Endothelial cell of umbilical vein (primary cell): ENCODE measurements around the gene CTIF. TPM values are rescaled to one million over a fixed set of nuclear protein-coding genes. Genes with fewer than 3 reads are reported as not detected.

Experiments
- BruUV-seq: library from RNA; stranded (reverse); fragments of 400-500 nt; replicated peaks from 2 replicates; lab custom pipeline; 2021; lab: Mats Ljungman, UMichigan
- CTCF ChIA-PET: fragments of 300-600, 350-600 bp; sonication (Branson Sonifier 250); formaldehyde crosslinking; loops from one replicate; lab custom pipeline; 2021; ENCODE audit warnings: antibody characterized with exemption, inconsistent platforms; lab: Charles Lee
- POLR2A ChIA-PET: fragments of 300-600, 350-600 bp; sonication (Branson Sonifier 250); formaldehyde crosslinking; loops from one replicate; lab custom pipeline; 2021; ENCODE audit warnings: antibody characterized with exemption, inconsistent platforms; lab: Charles Lee
- DNase-seq: peaks from one replicate; pipeline ENCODE4 v3.0.0-alpha.2; 2011; ENCODE audit warnings: low read depth, low spot score
- FAIRE-seq: peaks from 2 replicates; lab custom pipeline; 2011; peaks lifted over from hg19 to GRCh38; lab: Jason Lieb, UNC
- H2AFZ ChIP-seq: 2 replicates; pipeline ENCODE4 v1.6.0; 2012; ENCODE audit warnings: low read depth, low read length, control low read depth, inconsistent platforms
- H3K27ac ChIP-seq: 2 replicates; pipeline ENCODE4 v1.5.1; 2011; ENCODE audit warnings: low read depth, mild to moderate bottlenecking, control low read depth, low read length, moderate library complexity; ENCODE audit not compliant: insufficient read depth
- H3K27me3 ChIP-seq, 2 experiments: 2 replicates each; pipeline versions ENCODE4 v1.6.0 to v1.6.1; 2011; ENCODE audit warnings: low read length in 2 of 2, mixed read lengths in 1 of 2; ENCODE audit not compliant: control insufficient read depth in 2 of 2, insufficient read depth in 2 of 2
- H3K36me3 ChIP-seq, 2 experiments: 2 replicates in 1 of 2; 3 replicates in 1 of 2; pipeline ENCODE4 v1.5.1; 2011; ENCODE audit warnings: low read length in 2 of 2, mild to moderate bottlenecking in 1 of 2, moderate library complexity in 1 of 2; ENCODE audit not compliant: control insufficient read depth in 2 of 2, insufficient read depth in 2 of 2; ENCODE audit errors: extremely low read depth in 1 of 2
- H3K4me1 ChIP-seq: 3 replicates; pipeline ENCODE4 v1.5.1; 2011; ENCODE audit warnings: mild to moderate bottlenecking, low read length; ENCODE audit not compliant: control insufficient read depth, insufficient read depth; ENCODE audit errors: extremely low read depth
- H3K4me2 ChIP-seq: 2 replicates; pipeline ENCODE4 v1.6.1; 2011; ENCODE audit warnings: low read length, control low read depth, mixed read lengths; ENCODE audit not compliant: insufficient read depth
- H3K4me3 ChIP-seq, 3 experiments: fragments of 200-600 bp in 1 of 3; sonication (generic), shearing (Covaris generic) in 1 of 3; replicated peaks in 1 of 3; 2 replicates each; pipeline ENCODE4 v1.5.1; 2011 to 2016; ENCODE audit warnings: control low read depth in 3 of 3, low read length in 3 of 3, mild to moderate bottlenecking in 2 of 3, inconsistent platforms in 1 of 3, low read depth in 1 of 3, moderate library complexity in 1 of 3; ENCODE audit not compliant: insufficient read depth in 1 of 3
- H3K79me2 ChIP-seq: 2 replicates; pipeline ENCODE4 v1.6.0; 2012; ENCODE audit warnings: low read length, inconsistent platforms; ENCODE audit not compliant: control insufficient read depth, insufficient read depth
- H3K9ac ChIP-seq: replicated peaks from 2 replicates; pipeline ENCODE3; 2011; ENCODE audit warnings: low read length, control low read depth; ENCODE audit not compliant: insufficient read depth; ENCODE audit errors: extremely low read depth
- H3K9me1 ChIP-seq: replicated peaks from 3 replicates; pipeline ENCODE4 v1.6.0; 2011; ENCODE audit warnings: mild to moderate bottlenecking, low read length; ENCODE audit not compliant: control insufficient read depth, insufficient read depth; ENCODE audit errors: extremely low read depth
- H3K9me3 ChIP-seq: replicated peaks from 2 replicates; pipeline ENCODE4 v1.5.1; 2012; ENCODE audit warnings: low read length, inconsistent platforms; ENCODE audit not compliant: control insufficient read depth, insufficient read depth
- H4K20me1 ChIP-seq: replicated peaks from 2 replicates; pipeline ENCODE3; 2011; ENCODE audit warnings: mild to moderate bottlenecking, low read length; ENCODE audit not compliant: control insufficient read depth, insufficient read depth; ENCODE audit errors: extremely low read depth
- EZH2 ChIP-seq: IDR thresholded peaks from 2 replicates; pipeline ENCODE4 v1.6.1; 2012; ENCODE audit warnings: borderline replicate concordance, low read depth, mild to moderate bottlenecking, moderate library complexity, low read length, inconsistent platforms; ENCODE audit not compliant: severe bottlenecking
- FOS ChIP-seq: IDR thresholded peaks from 2 replicates; pipeline ENCODE4 v1.6.1; 2011; ENCODE audit warnings: mild to moderate bottlenecking, low read length, moderate library complexity, borderline replicate concordance; ENCODE audit not compliant: insufficient read depth
- GATA2 ChIP-seq: IDR thresholded peaks from 2 replicates; pipeline ENCODE4 v1.7.0; 2011; ENCODE audit warnings: low read depth, mild to moderate bottlenecking, moderate library complexity, mixed read lengths, low read length; ENCODE audit not compliant: insufficient read length, insufficient read depth
- JUN ChIP-seq: IDR thresholded peaks from 2 replicates; pipeline ENCODE4 v1.6.1; 2011; ENCODE audit warnings: borderline replicate concordance, low read depth; ENCODE audit not compliant: insufficient read length, insufficient read depth
- MAX ChIP-seq: IDR thresholded peaks from 2 replicates; pipeline ENCODE4 v1.6.1; 2011; ENCODE audit not compliant: insufficient read depth, insufficient read length
- MYC ChIP-seq: IDR thresholded peaks from one replicate; pipeline ENCODE4 v1.6.1; 2011; ENCODE audit warnings: mild to moderate bottlenecking, low read depth, low read length
- POLR2A ChIP-seq: IDR thresholded peaks from 2 replicates; pipeline ENCODE4 v1.6.1; 2012; ENCODE audit warnings: low read depth, mild to moderate bottlenecking, control low read depth, low read length
- POLR2AphosphoS5 ChIP-seq: IDR thresholded peaks from 2 replicates; pipeline ENCODE4 v1.6.1; 2012; ENCODE audit warnings: low read depth, mild to moderate bottlenecking, control low read depth, low read length, moderate library complexity; ENCODE audit not compliant: insufficient read depth
- dilution Hi-C: fragments of 300-500 bp; cut with MboI; formaldehyde crosslinking; loops from one replicate; pipeline ENCODE4 v1.15.0; 2019; ENCODE audit warnings: low sequenced_read_pairs; ENCODE audit not compliant: extremely low pct_ligation_motif_present
- intact Hi-C: fragments of 100-400 bp; cut with micrococcal nuclease; formaldehyde crosslinking; loops from one replicate; pipeline ENCODE4 v1.10.0; 2022
- polyA plus RNA-seq, 4 experiments: library from polyadenylated mRNA; depleted of rRNA in 3 of 4; stranded (reverse) in 3 of 4; unstranded in 1 of 4; fragments of >200 nt; gene quantifications; 2 replicates each; pipeline versions ENCODE4 v1.2.1 to v1.2.3, GENCODE V29; 2011 to 2012; ENCODE audit warnings: missing spikeins in 1 of 4
- total RNA-seq: library from RNA; stranded (reverse); gene quantifications from 2 replicates; pipeline ENCODE4 v1.2.3, GENCODE V29; 2021

CTIF gene
- total and polyA plus RNA-seq, 2 donors (not counting 3 experiments of a cell fraction or from before 2014, with no cell fraction given) = 20.9 to 57.7 TPM

- no peaks in the 10 kb centered on the region for H3K79me2 ChIP-seq
- intact Hi-C loops (no loop called here), dilution Hi-C loops (no loop called here)
- H3K4me2 ChIP-seq = no peak overlapping the region
- H3K27ac ChIP-seq = no peak overlapping the region
- no peak overlapping the region for H3K9ac ChIP-seq
- no peak overlapping the region for H2AFZ ChIP-seq
- no peaks in the 10 kb centered on the region for H3K36me3 ChIP-seq
- DNase-seq (no peak), FAIRE-seq (no peak)
- no peaks in the 10 kb centered on the region for H3K4me1 ChIP-seq
- CTCF ChIA-PET = interaction anchor here (0.6 to 1.6 kb wide), 3 partner anchors 13 to 1257 kb away, joined by 3 to 6 read pairs (median 3); no protein-coding TSS in a partner anchor
- no peaks in the 10 kb centered on the region for H3K27me3 ChIP-seq
- no peak for TF ChIP-seq GATA2
- no peak for TF ChIP-seq MYC
- TF ChIP-seq FOS = no peak
- TF ChIP-seq POLR2A = no peak
- no peak for TF ChIP-seq MAX
- no peak for TF ChIP-seq JUN
- TF ChIP-seq EZH2 = no peak
- TF ChIP-seq POLR2AphosphoS5 = no peak
- POLR2A ChIA-PET = no interaction called here
- H3K9me1 ChIP-seq = no peaks in the 10 kb centered on the region
- H4K20me1 ChIP-seq = no peaks in the 10 kb centered on the region
- BruUV-seq = no TSS peak
- H3K4me3 ChIP-seq = no peak overlapping the region
- H3K9me3 ChIP-seq = no peaks in the 10 kb centered on the region
Observed at GRCh38 chr18:48592540-48593171, 53.8 kb downstream of the CTIF start.
